Transverse colon (tissue), 4 donors: Measurements from ENCODE around the gene LIFR. TPM values are rescaled to one million over a fixed set of nuclear protein-coding genes. Genes with fewer than 3 reads are reported as not detected.

Source experiments
- DNase-seq: peaks from one replicate; pipeline ENCODE4 v3.0.0-alpha.2; 2019
- H3K27ac ChIP-seq, 4 donors: fragments of 200-600 bp; sonication (generic); 2 replicates each; pipeline ENCODE4 v1.5.1; 2016 to 2018; ENCODE audit warnings: inconsistent platforms in 4 of 4
- H3K27me3 ChIP-seq: fragments of 200-600 bp; sonication (generic); 2 replicates; pipeline ENCODE4 v1.5.1; 2017; ENCODE audit warnings: inconsistent platforms
- H3K36me3 ChIP-seq, 4 donors: fragments of 200-600 bp; sonication (generic); 2 replicates each; pipeline ENCODE4 v1.5.1; 2017 to 2019; ENCODE audit warnings: inconsistent platforms in 4 of 4
- H3K4me1 ChIP-seq, 4 donors: fragments of 200-600 bp; sonication (generic); 2 replicates each; pipeline ENCODE4 v1.5.1; 2017 to 2020; ENCODE audit warnings: inconsistent platforms in 4 of 4
- H3K4me3 ChIP-seq, 4 donors: fragments of 200-600 bp; sonication (generic); 1 replicate in 1 of 4; 2 replicates in 3 of 4; pipeline versions ENCODE4 v1.5.1 to v1.6.1; 2017 to 2019; ENCODE audit warnings: inconsistent platforms in 4 of 4
- H3K9me3 ChIP-seq, 2 donors: fragments of 200-600 bp; sonication (generic); 2 replicates each; pipeline ENCODE4 v1.5.1; 2017 to 2019; ENCODE audit warnings: inconsistent platforms in 2 of 2
- CTCF ChIP-seq, 5 experiments: fragments of 200-600 bp in 3 of 5; fragments of 450-650 bp in 2 of 5; sonication (generic) in 3 of 5; IDR thresholded peaks; 1 replicate in 2 of 5; 2 replicates in 3 of 5; pipeline ENCODE4 v1.5.1; 2016 to 2017; ENCODE audit warnings: antibody characterized with exemption in 5 of 5, inconsistent platforms in 3 of 5, mild to moderate bottlenecking in 2 of 5, moderate library complexity in 1 of 5
- EP300 ChIP-seq: sonication (generic); formaldehyde crosslinking; IDR thresholded peaks from one replicate; pipeline ENCODE4 v1.6.1; 2017; ENCODE audit warnings: antibody characterized with exemption, low read depth
- POLR2A ChIP-seq: fragments of 450-650 bp; IDR thresholded peaks from one replicate; pipeline ENCODE4 v1.6.1; 2016; ENCODE audit warnings: antibody characterized with exemption, mild to moderate bottlenecking, moderate library complexity
- POLR2AphosphoS5 ChIP-seq, 3 donors: sonication (generic); formaldehyde crosslinking; IDR thresholded peaks; one replicate each; pipeline ENCODE4 v1.6.1; 2016; ENCODE audit warnings: antibody characterized with exemption in 3 of 3
- WGBS, 2 donors: methylation state at CpG; one replicate each; pipeline ENCODE4 v1.1.5; 2018; ENCODE audit warnings: low coverage in 1 of 2; 5-methylcytosine and 5-hydroxymethylcytosine counted together
- in situ Hi-C, 4 donors: fragments of 200-750 bp; cut with MboI; loops; one replicate each; pipeline versions ENCODE4 v1.15.0 to v1.15.1; 2017; ENCODE audit warnings: low sequenced_read_pairs in 3 of 4, low pct_ligation_motif_present in 1 of 4, low pct_unique_long_range_greater_than_20kb in 1 of 4
- intact Hi-C: fragments of 100-400 bp; cut with DNase I; formaldehyde crosslinking; loops from one replicate; pipeline ENCODE4 v1.15.1; 2023; ENCODE audit warnings: low total_unique reads
- total RNA-seq, 4 donors: library from RNA; depleted of rRNA; stranded (reverse); fragments of >200 nt; gene quantifications; one replicate each; pipeline ENCODE4 v1.1.0, GENCODE V29; 2016

The LIFR gene
- total RNA-seq, 4 donors from 2014 or later = 4.9 to 28.1 (median 12.8) TPM

DNA sequence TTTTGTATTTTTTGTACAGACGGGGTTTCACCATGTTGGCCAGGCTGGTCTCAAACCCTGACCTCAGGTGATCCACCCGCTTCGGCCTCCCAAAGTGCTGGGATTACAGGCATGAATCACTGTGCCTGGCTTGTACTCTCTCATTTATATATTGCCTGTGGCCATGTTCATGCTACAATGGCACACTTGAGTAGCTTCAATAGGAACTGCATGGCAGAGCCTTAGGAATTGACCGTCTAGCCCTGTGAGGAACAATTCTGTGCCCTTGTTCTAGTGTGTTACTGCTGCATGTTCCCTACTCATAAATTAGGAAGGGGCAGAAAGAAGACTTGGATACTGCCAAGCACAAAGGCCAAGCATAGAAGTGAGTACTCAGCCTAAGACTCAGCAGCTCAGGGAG lies 104.2 kb downstream of the LIFR start:
- TF ChIP-seq EP300 = no peak
- TF ChIP-seq POLR2A = no peak
- no peak for TF ChIP-seq CTCF (IDR thresholded peaks at IDR 0.05)
- no peak for TF ChIP-seq POLR2AphosphoS5 (IDR thresholded peaks at IDR 0.05)
- Histone ChIP-seq H3K27ac (no peak overlapping the region), H3K9me3 (no peaks in the 10 kb centered on the region), H3K4me1 (peaks cover 0 to 4% (median 0%) of the 10 kb centered on the region in 4 donors), H3K27me3 (peaks cover 9% of the 10 kb centered on the region), H3K4me3 (no peak overlapping the region), H3K36me3 (no peaks in the 10 kb centered on the region)
- 90% methylated on average over 2 to 4 of the region's 4 CpGs for WGBS, 2 donors
- in situ Hi-C loops (no loop called here), intact Hi-C loops (no loop called here)
- DNase-seq = no peak

DNA sequence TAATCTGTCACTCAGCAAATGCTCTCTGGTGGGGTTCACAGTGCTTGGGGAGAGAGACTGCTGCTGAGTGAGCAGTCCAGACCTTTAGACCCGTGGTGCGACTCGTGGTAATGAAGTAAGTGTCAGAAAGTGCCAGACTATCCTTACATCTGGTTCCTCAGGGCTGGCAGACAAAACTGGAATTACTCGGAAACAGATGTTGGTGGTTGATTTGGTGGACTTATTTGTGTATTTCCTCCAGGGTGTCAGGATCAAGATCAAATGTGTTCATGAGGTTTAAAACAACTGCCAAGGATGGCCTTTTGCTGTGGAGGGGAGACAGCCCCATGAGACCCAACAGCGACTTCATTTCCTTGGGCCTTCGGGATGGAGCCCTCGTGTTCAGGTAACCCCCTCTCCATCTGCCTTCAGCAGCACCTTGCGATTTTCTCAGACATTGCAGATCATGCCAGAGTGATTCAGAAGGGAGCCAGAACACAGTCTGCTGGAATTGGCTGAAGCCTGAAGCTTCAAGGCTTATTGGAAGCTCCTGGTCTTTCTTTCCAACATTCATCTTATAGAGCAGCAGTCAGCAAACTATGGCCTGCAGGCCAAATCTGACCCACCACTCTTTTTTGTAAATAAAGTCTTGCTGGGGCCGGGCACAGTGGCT lies 105.2 kb downstream of the LIFR start:
- Histone ChIP-seq H3K9me3 (no peaks in the 10 kb centered on the region), H3K27ac (no peak overlapping the region), H3K27me3 (peaks cover 9% of the 10 kb centered on the region), H3K4me3 (no peak overlapping the region), H3K36me3 (no peaks in the 10 kb centered on the region), H3K4me1 (peaks cover 0 to 4% (median 0%) of the 10 kb centered on the region in 4 donors)
- DNase-seq = no peak
- TF ChIP-seq POLR2A (no peak), EP300 (no peak), POLR2AphosphoS5 (IDR thresholded peaks at IDR 0.05) (no peak), CTCF (IDR thresholded peaks at IDR 0.05) (no peak)
- WGBS, 2 donors = 77 to 79% methylated on average over 6 to 9 of the region's 9 CpGs
- intact Hi-C loops (no loop called here), in situ Hi-C loops (no loop called here)

DNA sequence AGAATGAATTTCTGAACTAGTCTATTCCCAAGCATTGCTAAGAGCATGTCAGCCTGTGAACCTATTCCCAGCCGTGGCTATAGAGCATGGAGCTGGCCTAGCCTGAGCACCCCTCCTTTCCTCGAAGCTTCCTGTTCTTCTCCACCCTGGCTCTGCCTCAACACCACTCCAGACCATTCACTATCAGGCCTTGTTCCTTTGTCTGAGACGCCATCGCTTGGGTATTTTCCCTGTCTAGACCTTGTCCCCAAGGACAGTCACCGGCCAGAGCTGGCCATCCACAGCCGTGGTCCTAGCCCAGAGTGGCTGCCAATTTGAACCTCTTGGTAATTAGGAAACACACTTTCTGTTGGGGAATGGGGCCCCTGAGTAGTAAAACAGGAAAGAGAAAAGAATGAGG lies 105.8 kb downstream of the LIFR start:
- TF ChIP-seq EP300 = no peak
- no peak for TF ChIP-seq POLR2AphosphoS5 (IDR thresholded peaks at IDR 0.05)
- TF ChIP-seq CTCF (IDR thresholded peaks at IDR 0.05) = no peak
- TF ChIP-seq POLR2A = no peak
- Histone ChIP-seq H3K27me3 (peaks cover 9% of the 10 kb centered on the region), H3K36me3 (no peaks in the 10 kb centered on the region), H3K4me3 (no peak overlapping the region), H3K9me3 (no peaks in the 10 kb centered on the region), H3K27ac (no peak overlapping the region), H3K4me1 (peaks cover 0 to 4% (median 0%) of the 10 kb centered on the region in 4 donors)
- 61 to 87% methylated on average over 3 to 6 of the region's 6 CpGs for WGBS, 2 donors
- in situ Hi-C loops (no loop called here), intact Hi-C loops (no loop called here)
- DNase-seq = no peak

- intact Hi-C loops = loop anchor here (10.0 kb wide), 1 partner anchor 356 kb away; no protein-coding TSS in a partner anchor
- no peak for DNase-seq
- peaks cover 9% of the 10 kb centered on the region for H3K27me3 ChIP-seq
- TF ChIP-seq EP300 = no peak
- no peak for TF ChIP-seq CTCF (IDR thresholded peaks at IDR 0.05)
- no peak for TF ChIP-seq POLR2A
- no peak for TF ChIP-seq POLR2AphosphoS5 (IDR thresholded peaks at IDR 0.05)
- H3K36me3 ChIP-seq = no peaks in the 10 kb centered on the region
- in situ Hi-C loops = loop anchor here in 1 of 4 donors (25.0 kb wide), 1 partner anchor 364 kb away; no protein-coding TSS in a partner anchor
- H3K9me3 ChIP-seq = no peaks in the 10 kb centered on the region
- H3K27ac ChIP-seq = no peak overlapping the region
- peaks cover 0 to 4% (median 0%) of the 10 kb centered on the region in 4 donors for H3K4me1 ChIP-seq
- H3K4me3 ChIP-seq = no peak overlapping the region
- 73 to 94% methylated on average over 3 to 9 of the region's 9 CpGs for WGBS, 2 donors
Observed at GRCh38 chr5:38448568-38449350, 107.7 kb downstream of the LIFR start.
